Measurements from ENCODE around the gene METTL2A.

The METTL2A gene

GRCh38 chr17:62423647-62424461, at the start of gene METTL2A:
METTL2A (plus strand) TSS chr17:62423897; CDS start chr17:62423903, 6 bp downstream.
- peak; percentile 94 for DNase-seq (ENCODE audit: low read depth)
- peak within 1 kb of the TSS; percentile 73 for H3K4me3 ChIP-seq (ENCODE audit: low read depth, low read length)
- TF ChIP-seq CTCF (IDR thresholded peaks at IDR 0.05; ENCODE audit: insufficient read depth, low read depth, low read length, missing control alignments) = peak; percentile 52

- no peak for TF ChIP-seq CTCF (IDR thresholded peaks at IDR 0.05; ENCODE audit: insufficient read depth, low read depth, low read length, missing control alignments)
- no peak for DNase-seq (ENCODE audit: low read depth)
- H3K4me3 ChIP-seq (ENCODE audit: low read depth, low read length) = no peak within 1 kb of the TSS
These were observed 43.4 kb upstream of the METTL2A start, which contains the start of gene EFCAB3 for GRCh38 chr17:62380253-62380652. EFCAB3 (plus strand) TSS chr17:62380553; CDS start chr17:62382980, 2,427 bp downstream.

- no peak overlapping the region for H3K4me3 ChIP-seq (ENCODE audit: low read depth, low read length)
- no peak for DNase-seq (ENCODE audit: low read depth)
- no peak for TF ChIP-seq CTCF (IDR thresholded peaks at IDR 0.05; ENCODE audit: insufficient read depth, low read depth, low read length, missing control alignments)
These were observed 42.1 kb upstream of the METTL2A start for GRCh38 chr17:62381561-62381960.

- H3K4me3 ChIP-seq (ENCODE audit: low read depth, low read length) = no peak overlapping the region
- TF ChIP-seq CTCF (IDR thresholded peaks at IDR 0.05; ENCODE audit: insufficient read depth, low read depth, low read length, missing control alignments) = no peak
- DNase-seq (ENCODE audit: low read depth) = no peak
These were observed 34.8 kb upstream of the METTL2A start for GRCh38 chr17:62388856-62389255.

- TF ChIP-seq CTCF (IDR thresholded peaks at IDR 0.05; ENCODE audit: insufficient read depth, low read depth, low read length, missing control alignments) = no peak
- no peak for DNase-seq (ENCODE audit: low read depth)
- no peak overlapping the region for H3K4me3 ChIP-seq (ENCODE audit: low read depth, low read length)
These were observed 30.8 kb upstream of the METTL2A start for GRCh38 chr17:62392908-62393307.

- no peak overlapping the region for H3K4me3 ChIP-seq (ENCODE audit: low read depth, low read length)
- no peak for DNase-seq (ENCODE audit: low read depth)
- no peak for TF ChIP-seq CTCF (IDR thresholded peaks at IDR 0.05; ENCODE audit: insufficient read depth, low read depth, low read length, missing control alignments)
These were observed 24.8 kb upstream of the METTL2A start for GRCh38 chr17:62398891-62399290.
